HEK293T (cell line): ENCODE measurements around the gene NLGN2.

Experiments used
- CTBP1 ChIP-seq: fragments of 450-650 bp; IDR thresholded peaks from 2 replicates; pipeline ENCODE4 v1.6.1; 2016; ENCODE audit warnings: borderline replicate concordance
- FOXA1 ChIP-seq: fragments of 450-650 bp; IDR thresholded peaks from 2 replicates; pipeline ENCODE4 v1.6.1; 2016; ENCODE audit warnings: mild to moderate bottlenecking
- FOXM1 ChIP-seq: fragments of 450-650 bp; IDR thresholded peaks from 2 replicates; pipeline ENCODE4 v1.6.1; 2017; ENCODE audit warnings: mild to moderate bottlenecking, borderline replicate concordance
- L3MBTL2 ChIP-seq: fragments of 450-650 bp; conservative IDR thresholded peaks from 2 replicates; pipeline ENCODE4 v1.6.1; 2016; ENCODE audit warnings: mild to moderate bottlenecking
- LEF1 ChIP-seq: fragments of 450-650 bp; IDR thresholded peaks from 2 replicates; pipeline ENCODE4 v1.6.1; 2017; ENCODE audit warnings: mild to moderate bottlenecking, borderline replicate concordance
- NFRKB ChIP-seq: fragments of 450-650 bp; IDR thresholded peaks from 2 replicates; pipeline ENCODE4 v1.6.1; 2016; ENCODE audit warnings: mild to moderate bottlenecking, moderate library complexity
- SP1 ChIP-seq: fragments of 450-650 bp; IDR thresholded peaks from 2 replicates; pipeline ENCODE4 v1.6.1; 2017
- TARDBP ChIP-seq: fragments of 450-650 bp; IDR thresholded peaks from 2 replicates; pipeline ENCODE4 v1.6.1; 2016

GRCh38 chr17:7418472-7419152 is 11.0 kb downstream of the NLGN2 start:
- TF ChIP-seq CTBP1 (no peak), L3MBTL2 (no peak), NFRKB (no peak), FOXM1 (no peak), SP1 (no peak), TARDBP (no peak), FOXA1 (no peak), LEF1 (no peak)
